HG02884 (cell line): Measurements from ENCODE around the gene MAMSTR.
"Not testable (repeated sequence)": the region's sequence is repeated elsewhere in the genome, so short reads cannot be mapped to it uniquely, and the experiment has no call there.

Source experiments
- ATAC-seq: cut with Tn5 transposase; IDR thresholded peaks from one replicate; pipeline ENCODE4 v1.9.1; 2021; ENCODE audit warnings: mild to moderate bottlenecking, moderate library complexity; ENCODE audit not compliant: unreplicated experiment

Gene MAMSTR

DNA sequence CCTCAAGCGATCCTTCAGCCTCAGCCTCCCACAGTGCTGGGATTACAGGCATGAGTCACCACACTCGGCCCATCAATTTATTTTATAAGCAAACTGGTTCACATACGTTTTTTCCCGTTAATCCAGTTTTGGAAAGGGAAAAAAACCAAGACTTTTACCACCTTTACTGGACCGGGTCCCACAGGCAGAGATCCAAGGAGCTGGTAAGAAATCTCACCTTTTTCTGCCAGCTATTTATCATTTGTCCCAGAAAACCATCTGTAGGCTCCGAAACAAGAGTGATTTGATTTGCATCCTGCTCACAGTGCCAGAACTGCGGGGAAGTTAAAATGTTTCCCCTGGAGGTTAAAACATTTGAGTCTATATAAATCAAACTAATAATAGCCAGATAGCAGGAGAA, 30.1 kb downstream of the MAMSTR start:
- ATAC-seq: no peak

DNA sequence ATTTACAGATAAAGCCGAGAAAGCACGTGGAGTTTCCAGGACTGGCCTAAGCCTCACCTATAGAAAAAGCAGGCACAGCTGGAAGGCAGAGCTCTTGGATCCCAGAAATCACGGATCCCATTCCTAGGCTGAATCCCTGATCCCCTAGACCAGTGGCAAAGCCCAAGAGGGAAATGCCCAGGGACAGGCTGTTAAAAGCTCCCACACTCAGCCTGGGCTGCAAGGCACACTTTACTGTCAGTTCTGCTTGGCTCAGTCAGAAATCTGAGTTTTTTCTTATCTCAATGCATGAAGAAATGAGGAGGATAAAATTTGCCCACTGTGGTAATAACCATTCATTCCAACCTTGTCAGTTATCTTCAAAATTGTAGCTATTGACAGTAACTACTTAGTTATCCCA, 31.7 kb downstream of the MAMSTR start:
- no peak for ATAC-seq

DNA sequence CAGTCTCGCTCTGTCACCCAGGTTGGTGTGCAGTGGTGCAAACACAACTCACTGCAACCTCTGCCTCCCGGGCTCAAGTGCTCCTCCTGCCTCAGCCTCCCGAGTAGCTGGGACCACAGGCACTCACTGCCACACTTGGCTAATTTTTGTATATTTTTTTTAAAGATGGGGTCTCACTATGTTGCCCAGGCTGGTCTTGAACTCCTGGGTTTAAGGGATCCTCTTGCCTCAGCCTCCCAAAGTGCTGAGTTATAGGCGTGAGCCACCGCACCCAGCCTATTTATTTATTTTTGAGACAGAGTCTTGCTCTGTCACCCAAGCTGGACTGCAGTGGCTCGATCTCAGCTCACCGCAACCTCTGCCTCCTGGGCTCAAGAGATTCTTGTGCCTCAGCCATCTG, 32.9 kb downstream of the MAMSTR start:
- not testable (repeated sequence) for ATAC-seq

DNA sequence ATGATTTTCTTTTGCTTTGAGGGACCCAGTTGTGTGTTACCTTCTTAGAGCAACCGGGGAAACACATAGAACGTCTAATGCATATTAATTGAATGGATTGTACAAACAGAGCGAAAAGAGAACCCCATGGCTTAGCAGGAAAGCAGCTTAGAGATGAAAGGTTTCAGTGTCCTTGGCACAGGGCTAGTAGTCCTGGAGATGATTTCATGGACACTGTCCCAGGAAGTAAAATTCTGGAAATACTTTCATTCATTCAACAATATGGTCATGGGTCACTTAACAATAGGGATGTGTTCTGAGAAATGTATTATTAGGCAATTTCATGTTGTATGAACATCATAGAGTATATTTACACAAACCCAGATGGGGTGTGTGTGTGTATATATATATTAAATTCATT, 33.4 kb downstream of the MAMSTR start:
- no peak for ATAC-seq

DNA sequence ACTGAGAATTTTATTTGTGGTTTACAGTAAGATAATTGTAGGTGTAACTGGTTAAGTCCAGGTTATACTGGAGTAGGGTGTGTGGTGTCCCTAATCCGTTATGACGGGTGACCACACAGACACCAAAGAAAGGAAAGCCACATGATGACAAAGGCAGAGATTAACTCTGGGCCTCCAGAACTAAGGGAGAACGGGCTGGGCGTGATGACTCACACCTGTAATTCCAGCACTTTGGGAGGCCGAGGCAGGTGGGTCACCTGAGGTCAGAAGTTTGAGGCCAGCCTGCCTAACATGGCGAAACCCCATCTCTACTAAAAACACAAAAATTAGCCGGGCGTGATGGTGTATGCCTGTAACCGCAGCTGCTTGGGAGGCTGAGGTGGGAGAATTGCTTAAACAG, 33.9 kb downstream of the MAMSTR start:
- no peak for ATAC-seq

DNA sequence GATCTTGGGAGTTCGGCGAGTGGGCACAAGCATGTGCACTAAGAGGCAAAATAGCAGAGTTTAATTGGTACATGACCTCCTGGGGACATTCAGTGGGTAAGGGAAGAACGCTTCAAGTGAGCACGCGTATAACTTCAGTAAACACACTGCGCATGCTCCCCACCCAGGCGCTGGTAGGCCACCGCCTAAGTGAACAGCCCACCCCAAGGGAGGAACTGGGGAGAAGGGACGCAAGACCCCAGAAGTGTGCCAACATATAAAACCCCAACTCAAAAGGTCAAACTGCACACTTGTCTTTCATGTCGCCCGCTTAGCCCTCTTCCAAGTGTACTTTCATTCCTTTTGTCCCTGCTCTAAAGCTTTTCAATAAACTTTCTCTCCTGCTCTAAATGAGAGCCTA, 36.2 kb downstream of the MAMSTR start:
- no peak for ATAC-seq

DNA sequence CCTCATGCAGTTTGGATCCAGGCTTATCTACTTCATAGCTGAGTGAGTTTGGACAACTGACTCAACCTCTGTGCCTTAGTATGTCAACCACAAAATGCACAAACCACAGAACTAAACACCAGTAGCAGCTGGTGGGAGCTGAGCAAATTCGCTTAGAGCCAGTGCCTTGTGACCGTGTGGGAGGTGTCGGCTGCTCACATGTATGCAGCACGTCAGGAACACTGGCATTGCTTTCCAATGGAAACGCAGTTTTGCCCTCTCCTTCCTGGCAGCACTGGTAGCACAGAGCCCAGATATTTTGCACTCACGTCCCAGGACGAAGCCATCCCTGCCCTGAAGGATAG, 38.4 kb downstream of the MAMSTR start:
- ATAC-seq: no peak

DNA sequence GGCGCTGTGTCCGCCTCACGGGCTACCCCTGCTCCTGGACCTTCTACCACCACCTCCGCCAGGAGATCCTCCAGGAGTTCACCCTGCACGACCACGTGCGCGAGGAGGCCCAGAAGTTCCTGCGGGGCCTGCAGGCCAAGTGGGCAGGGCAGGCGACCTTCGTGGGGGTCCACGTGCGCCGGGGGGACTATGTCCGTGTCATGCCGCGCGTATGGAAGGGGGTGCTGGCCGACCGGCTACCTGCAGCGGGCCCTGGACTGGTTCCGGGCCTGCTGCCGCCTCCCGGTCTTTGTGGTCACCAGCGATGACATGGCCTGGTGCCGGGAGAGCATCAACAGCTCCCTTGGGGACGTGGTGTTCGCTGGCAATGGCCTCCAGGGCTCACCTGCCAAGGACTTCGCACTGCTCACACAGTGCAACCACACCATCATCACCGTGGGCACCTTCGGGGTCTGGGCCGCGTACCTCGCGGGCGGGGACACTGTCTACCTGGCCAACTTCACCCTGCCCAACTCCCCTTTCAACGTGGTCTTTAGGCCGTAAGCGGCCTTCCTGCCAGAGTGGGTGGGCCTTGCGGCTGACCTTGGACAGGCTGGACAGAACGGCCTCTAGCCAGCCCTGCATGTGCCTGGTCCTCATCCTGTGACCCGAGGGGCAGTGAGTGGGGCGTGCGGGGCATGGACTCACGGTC, 38.9 kb downstream of the MAMSTR start:
- no peak for ATAC-seq

DNA sequence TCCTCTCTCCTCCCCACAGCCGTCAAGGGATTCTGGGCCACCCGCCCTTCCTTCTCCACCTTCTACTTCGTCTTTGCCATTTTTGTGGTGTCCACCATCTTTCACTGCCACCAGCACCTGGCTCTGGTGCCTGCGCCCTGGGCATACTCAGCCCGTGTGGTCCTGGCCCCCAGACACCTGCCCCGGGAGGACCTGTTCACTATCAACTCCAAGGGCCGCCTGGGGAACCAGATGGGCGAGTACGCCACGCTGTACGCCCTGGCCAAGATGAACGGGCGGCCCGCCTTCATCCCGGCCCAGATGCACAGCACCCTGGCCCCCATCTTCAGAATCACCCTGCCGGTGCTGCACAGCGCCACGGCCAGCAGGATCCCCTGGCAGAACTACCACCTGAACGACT, 39.5 kb downstream of the MAMSTR start:
- ATAC-seq: not testable (repeated sequence)

DNA sequence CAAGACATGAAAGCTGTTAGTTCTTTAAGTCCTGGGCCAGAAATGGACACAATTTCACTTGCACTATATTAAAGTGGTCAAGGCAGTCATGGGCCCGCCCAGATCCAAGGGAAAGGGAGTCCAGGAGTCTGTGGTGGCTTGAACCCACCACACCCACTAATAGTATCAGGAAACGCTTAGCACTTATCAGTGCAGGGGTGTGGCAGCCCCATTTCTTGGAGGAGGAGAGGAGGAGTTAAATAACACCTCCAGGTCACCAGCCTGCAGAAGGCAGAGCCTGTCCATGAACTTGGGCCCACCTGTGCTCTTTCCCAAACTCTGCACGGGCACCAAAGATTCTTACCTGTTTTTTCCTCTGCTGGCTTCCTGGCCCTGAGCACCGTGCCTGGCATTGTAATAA, 41.3 kb downstream of the MAMSTR start:
- no peak for ATAC-seq

DNA sequence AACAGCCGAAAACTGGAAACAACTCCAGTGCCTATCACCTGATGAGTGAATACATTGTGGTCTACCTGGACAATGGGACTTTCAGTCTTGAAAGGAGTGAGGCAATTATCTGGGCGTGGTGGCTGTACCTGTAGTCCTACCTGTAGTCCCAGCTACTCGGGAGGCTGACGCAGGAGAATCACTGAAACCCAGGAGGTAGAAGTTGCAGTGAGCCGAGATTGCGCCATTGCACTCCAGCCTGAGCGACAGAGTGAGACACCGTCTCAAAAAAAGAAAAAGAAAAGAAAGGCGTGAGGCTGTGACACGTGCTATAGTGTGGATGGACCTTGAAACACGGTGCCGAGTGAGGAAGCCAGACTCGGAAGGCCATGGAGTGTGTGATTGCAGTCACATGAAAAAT, 42.6 kb downstream of the MAMSTR start:
- no peak for ATAC-seq

DNA sequence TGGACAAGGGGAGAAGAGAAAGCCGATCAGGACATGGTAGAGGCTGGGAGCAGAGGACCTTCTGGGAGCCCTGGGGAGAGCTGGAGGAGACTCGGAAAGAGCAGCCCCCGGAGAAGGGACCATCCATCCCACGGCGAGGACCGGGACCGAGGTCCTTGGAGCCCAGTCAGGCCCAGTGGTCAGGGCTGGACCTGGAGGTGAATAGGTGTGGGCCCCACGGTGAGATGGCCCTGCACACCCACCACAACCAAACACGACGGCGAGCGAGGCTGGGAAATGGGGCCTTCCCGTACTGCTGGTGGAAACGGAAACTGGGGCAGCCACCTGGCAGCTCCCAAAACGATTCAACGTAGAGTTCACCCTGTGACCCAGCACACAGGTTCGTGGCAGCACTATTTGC, 43.0 kb downstream of the MAMSTR start:
- no peak for ATAC-seq

DNA sequence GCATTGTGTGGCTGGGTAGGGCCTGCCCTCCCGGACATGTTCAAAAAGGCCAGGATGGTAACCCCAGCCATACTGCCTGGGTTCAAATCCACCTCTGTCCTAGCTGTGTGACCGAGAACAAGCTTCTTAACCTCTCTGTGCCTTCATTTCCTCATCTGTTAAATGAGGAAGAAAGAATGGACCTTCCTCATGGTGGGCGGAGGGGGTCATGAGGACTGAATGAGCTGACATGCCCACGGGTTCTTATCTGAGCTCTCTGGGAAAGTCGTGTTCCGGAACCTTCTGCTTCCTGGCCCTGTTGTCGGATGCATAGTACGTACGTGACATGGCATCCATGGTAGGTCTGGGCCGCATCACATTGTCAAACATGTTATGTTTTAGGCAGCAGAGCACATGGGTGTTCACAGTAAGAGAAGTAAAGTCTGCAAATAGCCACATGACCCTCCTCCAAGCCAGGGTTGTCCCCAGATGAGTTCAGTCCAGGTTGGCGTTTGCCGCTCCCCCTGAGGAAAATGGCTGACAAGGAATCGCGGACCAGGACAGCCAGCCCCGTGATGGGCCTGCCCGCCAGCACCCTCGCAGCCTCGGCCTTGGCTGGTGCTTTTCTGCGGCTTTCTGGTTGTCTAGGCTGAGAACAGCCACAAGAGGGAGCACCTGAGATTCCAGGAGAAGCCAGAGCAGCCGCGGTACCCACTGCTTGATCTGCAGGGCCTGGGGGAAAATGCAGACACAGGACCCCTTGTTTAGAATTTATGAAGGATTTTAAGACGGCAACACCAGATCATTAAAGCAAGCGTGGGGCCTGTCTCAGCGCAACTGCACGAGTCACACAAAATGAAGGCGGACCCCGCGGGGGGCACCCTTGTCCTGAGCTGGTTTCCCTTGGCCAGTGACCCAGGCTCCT, 44.4 kb downstream of the MAMSTR start:
- no peak for ATAC-seq

DNA sequence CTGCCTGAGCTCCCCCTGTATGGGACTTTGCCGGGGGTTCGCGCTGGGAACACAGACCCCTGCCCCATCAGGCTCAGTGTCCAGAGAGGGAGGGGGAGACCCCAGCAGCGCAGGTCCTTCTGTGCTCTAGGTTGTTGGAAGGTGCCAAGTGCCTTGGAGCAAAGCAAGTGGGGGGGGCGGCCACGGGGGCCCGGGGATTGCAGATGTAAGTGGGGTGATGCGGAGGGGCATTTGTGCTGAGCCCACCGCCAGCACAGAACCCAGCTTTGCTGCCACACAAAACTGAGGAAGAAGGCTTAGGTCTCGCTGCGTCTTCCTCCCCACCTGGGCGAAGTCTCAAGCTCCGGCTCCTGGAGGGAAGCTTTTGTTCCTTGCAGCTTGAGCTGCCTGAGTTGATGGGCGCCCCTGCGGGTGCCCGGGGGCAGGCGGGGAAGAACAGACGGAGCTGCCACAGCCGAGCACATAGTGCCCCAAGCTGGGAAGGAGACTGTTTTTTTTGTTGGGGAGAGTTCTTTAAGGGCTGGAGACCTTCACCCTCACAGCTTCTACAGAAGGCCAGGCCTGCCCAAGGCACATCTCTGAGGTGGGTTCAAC, 45.2 kb downstream of the MAMSTR start:
- no peak for ATAC-seq

DNA sequence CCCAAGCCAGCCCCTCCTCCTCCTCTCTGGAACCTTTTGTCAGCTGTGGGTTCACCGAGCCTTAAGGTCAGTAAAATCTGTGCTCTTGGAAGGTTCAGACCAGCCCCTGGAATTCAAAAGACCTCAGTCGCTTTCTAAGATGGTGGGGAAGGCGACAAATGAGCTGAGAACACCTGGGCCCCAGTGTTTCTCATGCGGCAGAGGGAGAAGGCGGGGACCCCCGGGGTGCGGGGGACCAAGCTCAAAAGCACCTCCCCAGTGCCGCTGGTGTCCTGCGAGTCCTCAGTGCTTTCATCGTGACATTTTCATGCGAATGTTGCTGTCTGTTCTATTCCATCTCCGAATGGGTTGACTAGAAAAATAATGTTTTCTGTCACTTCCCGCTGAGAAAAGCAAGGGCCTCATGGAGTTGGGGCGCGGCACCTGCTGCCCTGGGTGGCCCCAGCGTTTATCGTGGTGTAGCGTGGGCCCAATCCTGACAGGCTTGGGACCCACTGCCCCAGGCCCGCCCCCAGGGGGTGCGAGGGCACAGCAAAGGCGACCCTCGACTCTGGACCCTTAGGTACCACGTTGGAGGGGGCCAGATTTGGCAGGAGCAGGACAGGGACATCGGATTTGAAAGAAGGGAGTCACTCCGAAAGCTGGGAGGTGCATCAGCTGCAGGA, 46.0 kb downstream of the MAMSTR start:
- no peak for ATAC-seq

DNA sequence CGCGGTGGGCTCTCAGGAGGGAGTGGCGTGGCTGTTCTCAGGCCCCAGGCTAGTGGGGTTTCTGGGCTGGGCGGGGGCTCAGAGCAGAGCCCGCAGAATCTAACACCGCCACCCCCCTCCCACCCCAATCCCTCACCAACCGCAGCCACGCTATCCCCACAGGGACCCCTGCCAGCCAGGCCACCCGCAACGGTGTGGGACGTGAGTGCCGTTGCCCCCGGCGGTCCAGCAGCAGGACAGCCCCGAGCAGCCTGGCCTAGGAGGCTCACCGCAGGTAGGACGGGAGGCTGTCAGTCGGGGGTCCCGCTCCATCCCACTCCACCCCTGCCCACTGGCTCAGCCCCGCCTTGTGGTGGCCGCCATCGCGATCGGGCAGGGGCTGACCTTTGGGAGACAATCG, 46.5 kb downstream of the MAMSTR start, which contains the start of gene NTN5:
Gene NTN5 (minus strand): TSS at position 24 of the 400 bp plus-strand sequence. CDS start 2,031 bp downstream, outside the sequence.
- ATAC-seq: no peak

DNA sequence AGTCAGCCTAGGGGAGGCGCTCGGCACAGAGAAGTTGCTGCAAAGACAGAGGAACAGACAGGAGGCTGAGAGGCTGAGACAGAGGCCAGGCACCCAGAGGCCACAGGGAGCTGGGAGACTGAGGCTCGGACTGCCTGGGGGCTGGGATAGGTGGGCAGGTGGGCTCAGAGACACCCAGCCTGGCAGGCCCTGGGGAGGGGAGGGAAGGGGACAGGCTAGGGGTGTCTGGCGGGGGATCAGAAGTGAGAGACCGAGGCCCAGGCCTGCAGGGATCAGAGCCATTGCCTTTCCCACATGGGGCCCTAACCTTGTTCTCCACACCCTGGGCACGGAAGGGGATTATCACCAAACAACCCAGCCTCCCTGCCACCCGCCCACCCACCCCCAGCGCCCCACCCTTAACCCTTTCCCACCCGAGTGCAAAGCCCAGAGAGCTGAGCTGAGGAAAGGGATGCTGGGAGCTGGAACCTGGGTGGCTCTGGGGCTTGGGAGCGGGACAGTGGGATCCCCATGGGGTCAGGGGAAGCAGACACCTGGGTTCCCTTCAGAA, 48.0 kb downstream of the MAMSTR start:
- no peak for ATAC-seq

DNA sequence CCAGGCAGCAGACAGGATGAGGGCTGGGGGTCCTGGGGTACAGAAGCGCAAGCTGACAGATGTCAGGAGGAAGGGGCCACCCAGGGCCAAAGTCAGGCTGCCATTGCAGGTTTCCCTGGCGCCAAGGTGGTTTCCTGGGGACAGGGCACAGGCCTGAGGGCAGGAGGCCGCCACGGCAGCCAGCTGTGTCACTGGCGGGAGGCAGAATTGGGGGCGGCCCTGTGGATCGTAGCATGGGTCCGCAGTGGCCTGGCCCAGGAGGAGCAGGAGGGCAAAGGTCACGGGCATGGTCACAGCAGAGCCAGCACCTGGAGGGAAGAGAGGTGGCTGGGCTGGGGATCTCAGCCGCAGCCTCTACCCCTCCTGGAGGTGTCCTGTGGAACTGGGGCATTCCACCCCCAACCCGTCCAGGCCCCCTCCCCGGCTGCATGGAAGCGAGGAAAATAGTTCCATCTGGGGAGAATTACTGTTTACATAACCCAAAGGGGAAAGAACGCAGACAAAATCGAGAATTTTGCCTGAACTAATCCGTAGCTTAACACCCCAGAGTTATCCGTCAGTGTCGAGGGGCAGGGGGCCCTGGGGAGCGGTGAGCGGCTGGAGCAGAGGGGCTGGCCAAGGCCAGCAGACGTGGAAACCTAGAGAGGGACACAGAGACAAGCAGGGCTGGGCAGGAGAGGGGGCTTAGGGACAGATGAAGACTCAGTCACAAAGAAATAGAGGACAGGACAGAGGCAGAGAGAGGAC, 48.7 kb downstream of the MAMSTR start:
- no peak for ATAC-seq

DNA sequence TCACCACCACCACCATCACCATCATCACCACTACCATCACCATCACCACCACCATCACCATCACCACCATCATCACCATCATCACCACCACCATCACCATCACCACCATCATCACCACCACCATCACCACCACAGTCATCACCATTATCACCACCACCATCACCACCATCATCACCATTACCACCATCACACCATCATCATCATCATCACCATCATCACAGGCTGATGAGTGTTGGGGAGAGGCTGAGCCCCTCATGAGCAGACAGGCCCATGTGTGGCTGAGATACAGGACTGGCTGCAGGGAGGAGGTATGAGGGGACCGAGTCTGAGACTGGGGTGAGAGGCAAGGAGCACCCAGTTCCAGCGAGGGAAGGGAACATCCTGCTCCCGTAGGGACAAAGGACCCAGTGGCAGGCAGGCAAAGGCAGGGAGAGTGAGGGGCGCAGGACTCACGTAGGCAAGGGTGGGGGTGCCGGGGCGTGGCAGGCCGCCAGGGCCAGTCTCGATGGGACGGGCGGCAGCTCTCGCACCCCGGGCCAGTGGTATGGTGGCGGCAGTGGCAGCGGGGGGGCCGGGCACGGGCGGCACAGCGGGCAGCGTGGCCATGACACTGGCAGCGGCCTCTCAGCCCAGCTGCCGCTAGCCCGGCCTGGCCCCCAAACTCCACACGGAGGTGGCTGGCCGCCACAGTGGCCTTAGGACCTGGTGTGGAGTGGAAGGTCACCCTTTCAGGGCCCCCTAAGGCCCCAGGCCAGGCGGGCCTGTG, 49.4 kb downstream of the MAMSTR start:
- no peak for ATAC-seq

DNA sequence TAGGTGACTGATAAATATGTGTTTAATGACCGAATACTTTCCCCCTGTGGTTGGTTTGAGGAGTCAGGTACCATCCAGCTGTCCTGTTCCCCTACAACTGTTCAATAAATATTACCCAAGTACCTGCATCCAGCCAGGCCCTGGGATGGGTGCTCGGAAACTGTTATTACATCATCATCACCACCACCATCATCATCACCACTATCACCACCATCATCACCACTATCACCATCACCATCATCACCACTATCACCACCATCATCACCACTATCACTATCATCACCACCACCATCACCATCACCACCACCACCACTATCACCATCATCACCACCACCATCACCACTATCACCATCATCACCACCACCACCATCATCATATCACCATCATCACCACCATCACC, 50.8 kb downstream of the MAMSTR start:
- no peak for ATAC-seq
